T-helper 22 cell (primary cell): ENCODE results near the gene AVPI1.

Experiments used
- DNase-seq: peaks from one replicate; pipeline ENCODE4 v3.0.0-alpha.2; 2020; ENCODE audit warnings: low read depth

The AVPI1 gene

GRCh38 chr10:97686962-97687784 lies at the start of gene AVPI1:
Gene AVPI1 (minus strand): TSS chr10:97687241. CDS start chr10:97679905, 7,336 bp downstream.
- DNase-seq, result peak; percentile 94

- DNase-seq, result no peak
Observed at GRCh38 chr10:97736403-97736901, 49.4 kb upstream of the AVPI1 start.

GRCh38 chr10:97734021-97734420 lies 47.0 kb upstream of the AVPI1 start:
- no peak for DNase-seq

- DNase-seq, result no peak
Observed at GRCh38 chr10:97733256-97733655, 46.2 kb upstream of the AVPI1 start.

GRCh38 chr10:97732052-97732359 lies 45.0 kb upstream of the AVPI1 start:
- DNase-seq, result no peak

- peak; percentile 25 for DNase-seq
Observed at GRCh38 chr10:97731346-97732051, 44.5 kb upstream of the AVPI1 start.

- DNase-seq, result no peak
Observed at GRCh38 chr10:97729014-97729413, 42.0 kb upstream of the AVPI1 start.

- no peak for DNase-seq
Observed at GRCh38 chr10:97726636-97727178, 39.7 kb upstream of the AVPI1 start.

- DNase-seq, result no peak
Observed at GRCh38 chr10:97724341-97724941, 37.4 kb upstream of the AVPI1 start.

- no peak for DNase-seq
Observed at GRCh38 chr10:97723001-97723400, 36.0 kb upstream of the AVPI1 start.

GRCh38 chr10:97721871-97722780 lies 35.1 kb upstream of the AVPI1 start:
- DNase-seq, result no peak

- no peak for DNase-seq
Observed at GRCh38 chr10:97719602-97720001, 32.6 kb upstream of the AVPI1 start.

- no peak for DNase-seq
Observed at GRCh38 chr10:97718659-97719142, 31.7 kb upstream of the AVPI1 start.

- no peak for DNase-seq
Observed at GRCh38 chr10:97718178-97718577, 31.1 kb upstream of the AVPI1 start.

- no peak for DNase-seq
Observed at GRCh38 chr10:97717627-97718026, 30.6 kb upstream of the AVPI1 start.

- DNase-seq, result no peak
Observed at GRCh38 chr10:97715259-97715874, 28.3 kb upstream of the AVPI1 start.

GRCh38 chr10:97714401-97715258 lies 27.6 kb upstream of the AVPI1 start:
- no peak for DNase-seq

GRCh38 chr10:97713826-97714400 lies 26.9 kb upstream of the AVPI1 start:
- DNase-seq, result peak; percentile 37

- no peak for DNase-seq
Observed at GRCh38 chr10:97713339-97713825, 26.3 kb upstream of the AVPI1 start, which contains the start of gene MARVELD1. Gene MARVELD1 (plus strand): TSS chr10:97713730. CDS start chr10:97713877, 147 bp downstream.
